ENCODE data around the gene CES3. TPM values are rescaled to one million over a fixed set of nuclear protein-coding genes. Genes with fewer than 3 reads are reported as not detected.
"Not testable (repeated sequence)": the region's sequence is repeated elsewhere in the genome, so short reads cannot be mapped to it uniquely, and the experiment has no call there.

The CES3 gene
- total RNA-seq, 1 experiment from 2014 or later = 0.31 TPM

GRCh38 chr16:66946974-66947301, 14.1 kb upstream of the CES3 start:
- peaks cover 3% of the 10 kb centered on the region for H3K36me3 ChIP-seq (replicated peaks; ENCODE audit: control insufficient read depth, insufficient read depth, low read length)
- H3K27me3 ChIP-seq (ENCODE audit: control insufficient read depth, insufficient read depth, low read length) = peaks cover 26% of the 10 kb centered on the region; the same call in 1 of the 2 replicates
- no peak for DNase-seq
- no peak overlapping the region for H3K4me3 ChIP-seq (ENCODE audit: insufficient read depth, low read depth, low read length)

- peaks cover 26% of the 10 kb centered on the region; the same call in 1 of the 2 replicates for H3K27me3 ChIP-seq (ENCODE audit: control insufficient read depth, insufficient read depth, low read length)
- H3K4me3 ChIP-seq (ENCODE audit: insufficient read depth, low read depth, low read length) = no peak overlapping the region
- no peaks in the 10 kb centered on the region; the same call in 1 of the 2 replicates for H3K36me3 ChIP-seq (replicated peaks; ENCODE audit: control insufficient read depth, insufficient read depth, low read length)
- peak; percentile 92 for DNase-seq
Observed at GRCh38 chr16:66947302-66948065, 13.6 kb upstream of the CES3 start.

GRCh38 chr16:66948134-66948836, 12.8 kb upstream of the CES3 start:
- H3K4me3 ChIP-seq (ENCODE audit: insufficient read depth, low read depth, low read length) = peak overlapping the region; percentile 14; the same call in 1 of the 2 replicates
- H3K36me3 ChIP-seq (replicated peaks; ENCODE audit: control insufficient read depth, insufficient read depth, low read length) = no peaks in the 10 kb centered on the region
- peak; percentile 56 for DNase-seq
- H3K27me3 ChIP-seq (ENCODE audit: control insufficient read depth, insufficient read depth, low read length) = peaks cover 26% of the 10 kb centered on the region; the same call in 1 of the 2 replicates

GRCh38 chr16:66948837-66949225, 12.2 kb upstream of the CES3 start:
- H3K4me3 ChIP-seq (ENCODE audit: insufficient read depth, low read depth, low read length) = no peak overlapping the region
- H3K27me3 ChIP-seq (ENCODE audit: control insufficient read depth, insufficient read depth, low read length) = peaks cover 26% of the 10 kb centered on the region; the same call in 1 of the 2 replicates

GRCh38 chr16:66949472-66949871, 11.6 kb upstream of the CES3 start:
- H3K27me3 ChIP-seq (ENCODE audit: control insufficient read depth, insufficient read depth, low read length) = peaks cover 26% of the 10 kb centered on the region; the same call in 1 of the 2 replicates
- H3K4me3 ChIP-seq (ENCODE audit: insufficient read depth, low read depth, low read length) = no peak overlapping the region
- DNase-seq = no peak

More at GRCh38 chr16:66948837-66949225, 12.2 kb upstream of the CES3 start:
- H3K36me3 ChIP-seq (replicated peaks; ENCODE audit: control insufficient read depth, insufficient read depth, low read length) = no peaks in the 10 kb centered on the region
- DNase-seq = no peak

GRCh38 chr16:66950437-66950836, 10.6 kb upstream of the CES3 start:
- no peak for DNase-seq
- Histone ChIP-seq H3K27me3 (ENCODE audit: control insufficient read depth, insufficient read depth, low read length) (peaks cover 26% of the 10 kb centered on the region; the same call in 1 of the 2 replicates), H3K36me3 (replicated peaks; ENCODE audit: control insufficient read depth, insufficient read depth, low read length) (no peaks in the 10 kb centered on the region), H3K4me3 (ENCODE audit: insufficient read depth, low read depth, low read length) (no peak overlapping the region)

More at GRCh38 chr16:66949472-66949871, 11.6 kb upstream of the CES3 start:
- no peaks in the 10 kb centered on the region for H3K36me3 ChIP-seq (replicated peaks; ENCODE audit: control insufficient read depth, insufficient read depth, low read length)

GRCh38 chr16:66950971-66951790, 9.9 kb upstream of the CES3 start:
- Histone ChIP-seq H3K36me3 (replicated peaks; ENCODE audit: control insufficient read depth, insufficient read depth, low read length) (no peaks in the 10 kb centered on the region), H3K4me3 (ENCODE audit: insufficient read depth, low read depth, low read length) (no peak overlapping the region), H3K27me3 (ENCODE audit: control insufficient read depth, insufficient read depth, low read length) (peaks cover 26% of the 10 kb centered on the region; the same call in 1 of the 2 replicates)
- DNase-seq = no peak

GRCh38 chr16:66952430-66953110, 8.5 kb upstream of the CES3 start:
- Histone ChIP-seq H3K36me3 (replicated peaks; ENCODE audit: control insufficient read depth, insufficient read depth, low read length) (no peaks in the 10 kb centered on the region), H3K4me3 (ENCODE audit: insufficient read depth, low read depth, low read length) (no peak overlapping the region), H3K27me3 (ENCODE audit: control insufficient read depth, insufficient read depth, low read length) (peaks cover 22% of the 10 kb centered on the region; the same call in 1 of the 2 replicates)
- no peak for DNase-seq

- Histone ChIP-seq H3K27me3 (ENCODE audit: control insufficient read depth, insufficient read depth, low read length) (peaks cover 12% of the 10 kb centered on the region; the same call in 1 of the 2 replicates), H3K36me3 (replicated peaks; ENCODE audit: control insufficient read depth, insufficient read depth, low read length) (no peaks in the 10 kb centered on the region), H3K4me3 (ENCODE audit: insufficient read depth, low read depth, low read length) (no peak overlapping the region)
- DNase-seq = no peak
Observed at GRCh38 chr16:66953462-66954096, 7.5 kb upstream of the CES3 start.

GRCh38 chr16:66954097-66954659, 6.9 kb upstream of the CES3 start:
- H3K4me3 ChIP-seq (ENCODE audit: insufficient read depth, low read depth, low read length) = no peak overlapping the region
- peaks cover 6% of the 10 kb centered on the region; the same call in 1 of the 2 replicates for H3K27me3 ChIP-seq (ENCODE audit: control insufficient read depth, insufficient read depth, low read length)
- peak; percentile 82 for DNase-seq
- H3K36me3 ChIP-seq (replicated peaks; ENCODE audit: control insufficient read depth, insufficient read depth, low read length) = no peaks in the 10 kb centered on the region

- H3K36me3 ChIP-seq (replicated peaks; ENCODE audit: control insufficient read depth, insufficient read depth, low read length); H3K27me3 ChIP-seq (ENCODE audit: control insufficient read depth, insufficient read depth, low read length); H3K4me3 ChIP-seq (ENCODE audit: insufficient read depth, low read depth, low read length); DNase-seq: not testable (repeated sequence)
Observed at GRCh38 chr16:66955363-66956153, 5.5 kb upstream of the CES3 start.

GRCh38 chr16:66956154-66956457, 5.0 kb upstream of the CES3 start:
- H3K36me3 ChIP-seq (replicated peaks; ENCODE audit: control insufficient read depth, insufficient read depth, low read length); H3K27me3 ChIP-seq (ENCODE audit: control insufficient read depth, insufficient read depth, low read length); DNase-seq; H3K4me3 ChIP-seq (ENCODE audit: insufficient read depth, low read depth, low read length): not testable (repeated sequence)
